ENCODE results near the gene INHBC.

- TF ChIP-seq CTCF (IDR thresholded peaks at IDR 0.05) (no peak), POLR2A (IDR thresholded peaks at IDR 0.05) (no peak)
These were observed 14.1 kb downstream of the INHBC start for GRCh38 chr12:57448669-57449068.

Measured in uterus (tissue), 2 donors.